Neural progenitor cell (in vitro differentiated cells): ENCODE data around the gene SSBP2. TPM values are rescaled to one million over a fixed set of nuclear protein-coding genes. Genes with fewer than 3 reads are reported as not detected.

Source experiments
- DNase-seq: peaks from one replicate; pipeline ENCODE4 v3.0.0-alpha.2; 2016; ENCODE audit warnings: low spot score
- H2AFZ ChIP-seq: fragments of 200-600 bp; sonication (generic); replicated peaks from 2 replicates; pipeline ENCODE4 v1.6.1; 2016; ENCODE audit warnings: antibody characterized with exemption
- H3F3A ChIP-seq: fragments of 200-600 bp; sonication (generic); 2 replicates; pipeline ENCODE4 v1.6.1; 2016; ENCODE audit warnings: antibody characterized with exemption, low read depth
- H3K27ac ChIP-seq: fragments of 200-600 bp; sonication (generic); 2 replicates; pipeline ENCODE4 v1.5.1; 2016; ENCODE audit warnings: mild to moderate bottlenecking
- H3K27me3 ChIP-seq: fragments of 200-600 bp; sonication (generic); 2 replicates; pipeline ENCODE4 v1.6.1; 2016; ENCODE audit warnings: mild to moderate bottlenecking, moderate library complexity
- H3K36me3 ChIP-seq: fragments of 200-600 bp; sonication (generic); 2 replicates; pipeline ENCODE4 v1.5.1; 2016
- H3K4me1 ChIP-seq: fragments of 200-600 bp; sonication (generic); 2 replicates; pipeline ENCODE4 v1.6.1; 2016; ENCODE audit warnings: mixed run types
- H3K4me2 ChIP-seq: fragments of 200-600 bp; sonication (generic); 2 replicates; pipeline ENCODE4 v1.6.1; 2016
- H3K4me3 ChIP-seq: fragments of 200-600 bp; sonication (generic); 2 replicates; pipeline ENCODE4 v1.5.1; 2016
- H3K79me2 ChIP-seq: fragments of 200-600 bp; sonication (generic); 2 replicates; pipeline ENCODE4 v1.6.1; 2016; ENCODE audit warnings: low read depth
- H3K9ac ChIP-seq: fragments of 200-600 bp; sonication (generic); 2 replicates; pipeline ENCODE4 v1.6.1; 2016
- H3K9me3 ChIP-seq: fragments of 200-600 bp; sonication (generic); 2 replicates; pipeline ENCODE4 v1.5.1; 2016; ENCODE audit warnings: low read depth
- H4K20me1 ChIP-seq: fragments of 200-600 bp; sonication (generic); 2 replicates; pipeline ENCODE4 v1.6.1; 2016; ENCODE audit warnings: low read depth
- H3K27ac Mint-ChIP-seq: 3 replicates; pipeline ENCODE4 v1.8.0; 2021; ENCODE audit warnings: mixed read lengths
- H3K27me3 Mint-ChIP-seq: 2 replicates; pipeline ENCODE4 v1.8.0; 2022; ENCODE audit warnings: low read depth, mild to moderate bottlenecking, inconsistent platforms, moderate library complexity, mixed read lengths; ENCODE audit not compliant: insufficient read depth
- H3K36me3 Mint-ChIP-seq: 3 replicates; pipeline ENCODE4 v1.8.0; 2021; ENCODE audit warnings: mixed read lengths
- H3K4me1 Mint-ChIP-seq: 3 replicates; pipeline ENCODE4 v1.8.0; 2021; ENCODE audit warnings: mixed read lengths
- H3K4me3 Mint-ChIP-seq: 3 replicates; pipeline ENCODE4 v1.8.0; 2021; ENCODE audit warnings: mild to moderate bottlenecking, moderate library complexity, mixed read lengths
- H3K9me3 Mint-ChIP-seq: 3 replicates; pipeline ENCODE4 v1.8.0; 2020; ENCODE audit warnings: mixed read lengths
- EZH2 ChIP-seq: fragments of 200-600 bp; sonication (generic); IDR thresholded peaks from 2 replicates; pipeline ENCODE4 v1.6.1; 2017; ENCODE audit warnings: antibody characterized with exemption, mild to moderate bottlenecking, moderate library complexity
- EZH2phosphoT487 ChIP-seq: fragments of 200-600 bp; sonication (generic); IDR thresholded peaks from 2 replicates; pipeline ENCODE4 v1.6.1; 2017; ENCODE audit warnings: antibody characterized with exemption
- total RNA-seq: library from RNA; depleted of rRNA; stranded (reverse); fragments of >200 nt; gene quantifications from 2 replicates; pipeline ENCODE4 v1.2.3, GENCODE V29; 2015; ENCODE audit warnings: low replicate concordance
- TF ChIP-seq, protein P1 (sequence below): fragments of 200-600 bp; sonication (generic); IDR thresholded peaks from 2 replicates; pipeline ENCODE4 v1.5.1; 2017; ENCODE audit warnings: antibody characterized with exemption, mild to moderate bottlenecking

SSBP2 gene
- total RNA-seq, 1 donor from 2014 or later = 175 TPM

DNA sequence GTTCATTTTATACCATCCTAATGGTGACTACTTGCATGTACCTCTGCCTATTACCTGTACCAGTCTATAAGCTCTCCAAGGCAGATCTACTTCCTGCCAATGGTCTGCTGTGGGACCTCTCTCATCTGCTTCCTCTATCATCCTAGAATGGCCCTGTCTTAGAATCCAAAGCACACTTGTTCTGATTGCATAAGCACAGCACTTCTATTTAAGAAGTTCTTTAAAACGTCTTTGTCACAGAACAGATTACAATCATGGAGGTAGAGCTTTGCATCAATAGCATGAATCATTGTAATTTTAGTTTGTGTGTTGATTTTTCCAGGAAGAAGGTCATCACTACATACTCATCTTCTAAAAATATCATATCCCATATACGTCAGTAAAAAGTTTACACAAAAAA, 225.2 kb downstream of the SSBP2 start:
- H3K4me3 ChIP-seq = no peak overlapping the region
- no peak overlapping the region for H3K9ac ChIP-seq
- H2AFZ ChIP-seq = no peak overlapping the region
- peaks cover 44% of the 10 kb centered on the region for H4K20me1 ChIP-seq
- H3K4me2 ChIP-seq = no peak overlapping the region
- TF ChIP-seq EZH2phosphoT487 (no peak), EZH2 (no peak)
- TF ChIP-seq, protein P1, sequence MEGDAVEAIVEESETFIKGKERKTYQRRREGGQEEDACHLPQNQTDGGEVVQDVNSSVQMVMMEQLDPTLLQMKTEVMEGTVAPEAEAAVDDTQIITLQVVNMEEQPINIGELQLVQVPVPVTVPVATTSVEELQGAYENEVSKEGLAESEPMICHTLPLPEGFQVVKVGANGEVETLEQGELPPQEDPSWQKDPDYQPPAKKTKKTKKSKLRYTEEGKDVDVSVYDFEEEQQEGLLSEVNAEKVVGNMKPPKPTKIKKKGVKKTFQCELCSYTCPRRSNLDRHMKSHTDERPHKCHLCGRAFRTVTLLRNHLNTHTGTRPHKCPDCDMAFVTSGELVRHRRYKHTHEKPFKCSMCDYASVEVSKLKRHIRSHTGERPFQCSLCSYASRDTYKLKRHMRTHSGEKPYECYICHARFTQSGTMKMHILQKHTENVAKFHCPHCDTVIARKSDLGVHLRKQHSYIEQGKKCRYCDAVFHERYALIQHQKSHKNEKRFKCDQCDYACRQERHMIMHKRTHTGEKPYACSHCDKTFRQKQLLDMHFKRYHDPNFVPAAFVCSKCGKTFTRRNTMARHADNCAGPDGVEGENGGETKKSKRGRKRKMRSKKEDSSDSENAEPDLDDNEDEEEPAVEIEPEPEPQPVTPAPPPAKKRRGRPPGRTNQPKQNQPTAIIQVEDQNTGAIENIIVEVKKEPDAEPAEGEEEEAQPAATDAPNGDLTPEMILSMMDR = no peak
- Mint-ChIP-seq H3K27ac (no peak overlapping the region), H3K9me3 (no peaks in the 10 kb centered on the region), H3K4me1 (peaks cover 18% of the 10 kb centered on the region), H3K4me3 (no peak overlapping the region), H3K27me3 (no peaks in the 10 kb centered on the region), H3K36me3 (no peaks in the 10 kb centered on the region)
- peaks cover 19% of the 10 kb centered on the region for H3F3A ChIP-seq
- no peaks in the 10 kb centered on the region for H3K27me3 ChIP-seq
- H3K27ac ChIP-seq = no peak overlapping the region
- H3K79me2 ChIP-seq = peaks cover 8% of the 10 kb centered on the region
- H3K4me1 ChIP-seq = peaks cover 26% of the 10 kb centered on the region
- no peak for DNase-seq
- no peaks in the 10 kb centered on the region for H3K36me3 ChIP-seq
- H3K9me3 ChIP-seq = no peaks in the 10 kb centered on the region

DNA sequence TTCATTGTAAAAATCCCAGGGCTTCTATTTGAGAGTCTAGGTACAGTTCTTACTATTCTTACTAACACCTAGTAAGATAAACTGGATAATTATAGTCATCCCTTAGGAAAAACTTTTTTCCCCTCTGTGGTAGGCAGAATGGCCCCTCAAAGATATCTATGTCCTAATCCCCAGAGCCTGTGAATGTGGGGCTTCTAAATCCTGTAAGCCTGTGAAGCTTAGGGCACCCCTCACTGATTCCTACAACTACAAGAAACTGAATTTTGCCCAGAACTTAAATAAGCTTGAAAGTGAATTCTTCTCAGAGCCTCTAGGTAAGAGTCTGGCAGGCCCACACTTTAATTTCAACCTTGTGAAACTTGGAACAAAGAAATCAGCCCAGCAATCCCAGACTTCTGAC, 226.9 kb downstream of the SSBP2 start:
- Histone ChIP-seq H3K36me3 (no peaks in the 10 kb centered on the region), H2AFZ (no peak overlapping the region), H3K4me3 (no peak overlapping the region), H3K79me2 (peaks cover 8% of the 10 kb centered on the region), H3K4me1 (peaks cover 26% of the 10 kb centered on the region), H3K9ac (no peak overlapping the region), H3F3A (peaks cover 25% of the 10 kb centered on the region), H3K27ac (no peak overlapping the region), H4K20me1 (peaks cover 37% of the 10 kb centered on the region), H3K4me2 (peak overlapping the region; percentile 39), H3K9me3 (no peaks in the 10 kb centered on the region), H3K27me3 (no peaks in the 10 kb centered on the region)
- TF ChIP-seq EZH2phosphoT487 = peak; percentile 81
- TF ChIP-seq, protein P1 = no peak
- peak; percentile 60 for DNase-seq
- no peaks in the 10 kb centered on the region for H3K27me3 Mint-ChIP-seq
- H3K27ac Mint-ChIP-seq = no peak overlapping the region
- peaks cover 18% of the 10 kb centered on the region for H3K4me1 Mint-ChIP-seq
- H3K4me3 Mint-ChIP-seq = no peak overlapping the region
- H3K9me3 Mint-ChIP-seq = no peaks in the 10 kb centered on the region
- H3K36me3 Mint-ChIP-seq = no peaks in the 10 kb centered on the region

DNA sequence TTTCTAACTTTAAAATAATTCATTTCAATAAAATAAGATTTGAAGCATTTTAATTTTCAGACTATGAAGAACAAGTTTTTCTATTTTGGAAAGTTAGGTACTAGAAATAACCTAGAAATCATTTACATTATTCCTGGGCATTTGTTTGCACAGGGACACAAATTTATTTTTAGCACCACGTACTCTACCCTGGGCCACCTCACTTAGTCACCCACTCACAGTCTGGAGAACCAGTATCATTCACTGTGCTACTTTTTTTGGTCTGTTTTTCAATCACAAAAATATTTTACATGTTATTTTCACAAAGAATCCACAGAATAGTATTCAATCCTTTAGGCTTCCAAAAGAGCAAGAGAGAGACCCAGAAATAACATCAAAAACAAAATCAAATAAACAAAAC, 228.3 kb downstream of the SSBP2 start:
- no peak overlapping the region for H3K27ac Mint-ChIP-seq

More for the DNA sequence above, 228.3 kb downstream of the SSBP2 start:
- peaks cover 33% of the 10 kb centered on the region for H4K20me1 ChIP-seq
- no peak overlapping the region for H3K4me2 ChIP-seq
- H3K27me3 ChIP-seq = no peaks in the 10 kb centered on the region
- no peaks in the 10 kb centered on the region for H3K36me3 Mint-ChIP-seq
- no peak overlapping the region for H3K27ac ChIP-seq
- H3K9me3 ChIP-seq = no peaks in the 10 kb centered on the region
- no peaks in the 10 kb centered on the region for H3K27me3 Mint-ChIP-seq
- peaks cover 25% of the 10 kb centered on the region for H3F3A ChIP-seq
- H3K36me3 ChIP-seq = no peaks in the 10 kb centered on the region
- peaks cover 8% of the 10 kb centered on the region for H3K79me2 ChIP-seq
- H3K9ac ChIP-seq = no peak overlapping the region
- H3K4me3 Mint-ChIP-seq = no peak overlapping the region
- no peak overlapping the region for H2AFZ ChIP-seq
- no peak overlapping the region for H3K4me3 ChIP-seq
- TF ChIP-seq, protein P1 = no peak
- TF ChIP-seq EZH2phosphoT487 (no peak), EZH2 (no peak)
- H3K4me1 ChIP-seq = peaks cover 26% of the 10 kb centered on the region
- DNase-seq = no peak
- no peaks in the 10 kb centered on the region for H3K9me3 Mint-ChIP-seq
- H3K4me1 Mint-ChIP-seq = peaks cover 18% of the 10 kb centered on the region
